A673 (cell line): ENCODE measurements around the gene CACNG4.

Source experiments
- CTCF ChIP-seq: fragments of 300-800, 200-600 bp; sonication (generic); conservative IDR thresholded peaks from 2 replicates; pipeline ENCODE4 v1.5.1; 2017; ENCODE audit warnings: low read depth, mild to moderate bottlenecking, antibody characterized with exemption, low read length, moderate library complexity, mixed read lengths
- EZH2 ChIP-seq: fragments of 200-600 bp; sonication (generic); IDR thresholded peaks from 2 replicates; pipeline ENCODE4 v1.6.1; 2017; ENCODE audit warnings: borderline replicate concordance, low read depth, mild to moderate bottlenecking, mixed read lengths, antibody characterized with exemption, low read length; ENCODE audit not compliant: poor library complexity, severe bottlenecking

DNA sequence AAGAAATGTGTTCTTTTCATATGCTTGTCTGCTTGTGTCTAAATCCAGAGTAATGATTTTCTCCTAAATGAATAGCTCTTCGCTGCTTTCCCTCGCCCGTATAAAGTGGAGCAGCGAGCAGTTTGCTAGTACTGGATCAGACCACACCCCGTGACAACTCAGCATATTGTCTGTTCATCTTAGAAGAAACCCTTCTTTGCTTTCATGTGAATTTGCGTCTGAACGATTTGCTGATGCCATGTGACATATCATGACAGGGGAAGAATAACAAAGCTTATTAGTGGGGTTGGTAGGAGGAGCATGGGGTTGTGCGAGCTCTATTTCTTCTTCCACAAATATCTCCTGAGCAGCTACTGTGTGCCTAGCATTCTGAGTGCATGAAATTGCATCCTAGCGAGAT is 44.1 kb upstream of the CACNG4 start:
- TF ChIP-seq EZH2 = no peak
- TF ChIP-seq CTCF = no peak
